ENCODE data around the gene MTERF1. TPM values are rescaled to one million over a fixed set of nuclear protein-coding genes. Genes with fewer than 3 reads are reported as not detected.

Gene MTERF1
- total and polyA plus RNA-seq, 11 donors = 5.5 to 11.6 (median 7.3) TPM

- 82 to 88% (median 84%) methylated on average over 1 of the region's 1 CpG for WGBS, 4 donors
- intact Hi-C loops (cut with DNase I) = loop anchor here in 6 of 10 donors (5.0 to 10.0 kb wide), 8 partner anchors 58 to 802 kb away; partner anchors contain the start of genes AKAP9 (in 2 of the 6), GATAD1 (in 2 of the 6) and FZD1 (in 1 of the 6)
- H3K4me1 ChIP-seq = peaks cover 0 to 19% (median 9%) of the 10 kb centered on the region in 12 donors
- TF ChIP-seq CTCF (IDR thresholded peaks at IDR 0.05) = no peak
- TF ChIP-seq POLR2A (IDR thresholded peaks at IDR 0.05) = no peak
- H3K9me3 ChIP-seq = no peaks in the 10 kb centered on the region
- H3K4me3 ChIP-seq = no peak overlapping the region
- no peaks in the 10 kb centered on the region for H3K36me3 ChIP-seq
- H3K27ac ChIP-seq = no peak overlapping the region
- H3K27me3 ChIP-seq = no peaks in the 10 kb centered on the region
- DNase-seq (no peak), ATAC-seq (no peak)
Observed at GRCh38 chr7:91883676-91884362, 3.3 kb upstream of the MTERF1 start.

GRCh38 chr7:91880016-91880412 lies 488 bp downstream of the MTERF1 start:
- Histone ChIP-seq H3K4me1 (peaks cover 0 to 25% (median 11%) of the 10 kb centered on the region in 12 donors), H3K9me3 (no peaks in the 10 kb centered on the region), H3K27me3 (no peaks in the 10 kb centered on the region), H3K36me3 (peaks cover 0 to 22% (median 9%) of the 10 kb centered on the region in 9 donors), H3K27ac (peak overlapping the region in 7 of 12 donors; percentile 8 to 70 (median 60)), H3K4me3 (peak overlapping the region; percentile 66 to 98 (median 78))
- DNase-seq = no peak
- no peak for ATAC-seq
- 1 to 7% (median 6%) methylated on average over 9 of the region's 9 CpGs for WGBS, 4 donors
- no peak for TF ChIP-seq CTCF (IDR thresholded peaks at IDR 0.05)
- TF ChIP-seq POLR2A (IDR thresholded peaks at IDR 0.05) = no peak
- intact Hi-C loops (cut with DNase I) = loop anchor here in 6 of 10 donors (2.0 to 10.0 kb wide), 11 partner anchors 61 to 798 kb away; partner anchors contain the start of genes AKAP9 (in 3 of the 6), GATAD1 (in 3 of the 6) and FZD1 (in 1 of the 6)

- peaks cover 0 to 44% (median 29%) of the 10 kb centered on the region in 9 donors for H3K36me3 ChIP-seq
- H3K27ac ChIP-seq = no peak overlapping the region
- H3K4me1 ChIP-seq = peaks cover 0 to 25% (median 11%) of the 10 kb centered on the region in 12 donors
- intact Hi-C loops (cut with DNase I) = loop anchor here in 5 of 10 donors (5.0 to 10.0 kb wide), 2 partner anchors 49 to 792 kb away; no protein-coding TSS in a partner anchor
- no peak overlapping the region for H3K4me3 ChIP-seq
- WGBS, 4 donors = 43 to 57% (median 55%) methylated on average over 4 of the region's 4 CpGs
- ATAC-seq = no peak
- TF ChIP-seq CTCF (IDR thresholded peaks at IDR 0.05) (peak in 8 of 12 donors; percentile 28 to 52 (median 39)), POLR2A (IDR thresholded peaks at IDR 0.05) (no peak)
- no peak for DNase-seq
- H3K27me3 ChIP-seq = no peaks in the 10 kb centered on the region
- no peaks in the 10 kb centered on the region for H3K9me3 ChIP-seq
Observed at GRCh38 chr7:91876391-91877133, 3.9 kb downstream of the MTERF1 start.

GRCh38 chr7:91875851-91876250 lies 4.7 kb downstream of the MTERF1 start:
- H3K36me3 ChIP-seq = peaks cover 0 to 44% (median 29%) of the 10 kb centered on the region in 9 donors
- ATAC-seq (no peak), DNase-seq (no peak)
- H3K9me3 ChIP-seq = no peaks in the 10 kb centered on the region
- WGBS, 4 donors = 89 to 94% (median 92%) methylated on average over 3 of the region's 3 CpGs
- intact Hi-C loops (cut with DNase I) = loop anchor here in 5 of 10 donors (5.0 to 10.0 kb wide), 2 partner anchors 49 to 791 kb away; no protein-coding TSS in a partner anchor
- H3K4me3 ChIP-seq = no peak overlapping the region
- no peak for TF ChIP-seq POLR2A (IDR thresholded peaks at IDR 0.05)
- TF ChIP-seq CTCF (IDR thresholded peaks at IDR 0.05) = no peak
- peaks cover 0 to 22% (median 11%) of the 10 kb centered on the region in 12 donors for H3K4me1 ChIP-seq
- no peak overlapping the region for H3K27ac ChIP-seq
- H3K27me3 ChIP-seq = no peaks in the 10 kb centered on the region

Data from heart left ventricle (tissue), 16 donors.